ENCODE results near the gene C16orf82. TPM values are rescaled to one million over a fixed set of nuclear protein-coding genes. Genes with fewer than 3 reads are reported as not detected.

C16orf82 gene
- polyA plus RNA-seq, 3 donors = not detected

- no peak for DNase-seq (ENCODE audit: extremely low read depth in 1 of 11, low read depth in 9 of 11, low spot score in 4 of 11)
These were observed 46.7 kb downstream of the C16orf82 start for GRCh38 chr16:27113341-27113841.

GRCh38 chr16:27114006-27114405 lies 47.3 kb downstream of the C16orf82 start:
- DNase-seq (ENCODE audit: extremely low read depth in 1 of 11, low read depth in 9 of 11, low spot score in 4 of 11) = no peak

- no peak for DNase-seq (ENCODE audit: extremely low read depth in 1 of 11, low read depth in 9 of 11, low spot score in 4 of 11)
These were observed 51.8 kb downstream of the C16orf82 start for GRCh38 chr16:27118526-27118925.

Other genes starting within 250 kb of the C16orf82 start
- gene KDM8, start 136.6 kb downstream of the C16orf82 start, polyA plus RNA-seq (ENCODE audit: insufficient read length in 3 of 3) = 1 to 10 TPM; 8.4 to 8.8 (median 8.5) TPM
- gene NSMCE1, start 201.8 kb downstream of the C16orf82 start, polyA plus RNA-seq (ENCODE audit: insufficient read length in 3 of 3) = 10 to 100 TPM; 79.8 to 91.5 (median 84.7) TPM
- 10 to 100 TPM; 15.5 to 25.4 (median 17.2) TPM for gene IL4R, start 247.0 kb downstream of the C16orf82 start, polyA plus RNA-seq (ENCODE audit: insufficient read length in 3 of 3)

Measured in renal cortex interstitium (tissue), 11 donors.